ENCODE data around the gene LENG9.
"Not testable (repeated sequence)": the region's sequence is repeated elsewhere in the genome, so short reads cannot be mapped to it uniquely, and the experiment has no call there.

Gene LENG9

GRCh38 chr19:54473892-54474372 lies 10.4 kb upstream of the LENG9 start:
- no peaks in the 10 kb centered on the region for H3K36me3 ChIP-seq
- peaks cover 96% of the 10 kb centered on the region for H3K27me3 ChIP-seq
- TF ChIP-seq CTCF (IDR thresholded peaks at IDR 0.05) = no peak
- H3K4me1 ChIP-seq (ENCODE audit: control insufficient read depth in 1 of 2, insufficient read depth in 1 of 2, low read depth in 1 of 2, low read length in 1 of 2) = no peaks in the 10 kb centered on the region
- no peak overlapping the region for H3K4me3 ChIP-seq (ENCODE audit: low read depth in 1 of 2, low read length in 1 of 2)
- no peak overlapping the region for H3K27ac ChIP-seq
- H3K9me3 ChIP-seq = no peaks in the 10 kb centered on the region

- peaks cover 96% of the 10 kb centered on the region for H3K27me3 ChIP-seq
- H3K4me3 ChIP-seq (ENCODE audit: low read depth in 1 of 2, low read length in 1 of 2) = no peak within 1 kb of the TSS
- H3K27ac ChIP-seq = no peak within 1 kb of the TSS
- no peaks in the 10 kb centered on the region for H3K4me1 ChIP-seq (ENCODE audit: control insufficient read depth in 1 of 2, insufficient read depth in 1 of 2, low read depth in 1 of 2, low read length in 1 of 2)
- H3K9me3 ChIP-seq = no peaks in the 10 kb centered on the region
- no peaks in the 10 kb centered on the region for H3K36me3 ChIP-seq
- TF ChIP-seq CTCF (IDR thresholded peaks at IDR 0.05) = no peak
These were observed 9.7 kb upstream of the LENG9 start, which contains the start of gene CDC42EP5 for GRCh38 chr19:54473071-54473891. TSS of gene CDC42EP5 (minus strand) at chr19:54473296. CDS start at chr19:54465547, 7,749 bp downstream.

GRCh38 chr19:54470991-54471782 lies 7.6 kb upstream of the LENG9 start:
- Histone ChIP-seq H3K27me3 (peaks cover 96% of the 10 kb centered on the region), H3K9me3 (no peaks in the 10 kb centered on the region), H3K4me1 (ENCODE audit: control insufficient read depth in 1 of 2, insufficient read depth in 1 of 2, low read depth in 1 of 2, low read length in 1 of 2) (no peaks in the 10 kb centered on the region), H3K4me3 (ENCODE audit: low read depth in 1 of 2, low read length in 1 of 2) (no peak overlapping the region), H3K36me3 (no peaks in the 10 kb centered on the region), H3K27ac (no peak overlapping the region)
- no peak for TF ChIP-seq CTCF (IDR thresholded peaks at IDR 0.05)

GRCh38 chr19:54470276-54470887 lies 6.8 kb upstream of the LENG9 start:
- no peaks in the 10 kb centered on the region for H3K9me3 ChIP-seq
- H3K36me3 ChIP-seq = no peaks in the 10 kb centered on the region
- no peaks in the 10 kb centered on the region for H3K4me1 ChIP-seq (ENCODE audit: control insufficient read depth in 1 of 2, insufficient read depth in 1 of 2, low read depth in 1 of 2, low read length in 1 of 2)
- no peak overlapping the region for H3K27ac ChIP-seq
- no peak for TF ChIP-seq CTCF (IDR thresholded peaks at IDR 0.05)
- H3K27me3 ChIP-seq = peaks cover 96% of the 10 kb centered on the region
- no peak overlapping the region for H3K4me3 ChIP-seq (ENCODE audit: low read depth in 1 of 2, low read length in 1 of 2)

GRCh38 chr19:54469496-54469934 lies 5.9 kb upstream of the LENG9 start:
- Histone ChIP-seq H3K4me3 (ENCODE audit: low read depth in 1 of 2, low read length in 1 of 2) (no peak overlapping the region), H3K4me1 (ENCODE audit: control insufficient read depth in 1 of 2, insufficient read depth in 1 of 2, low read depth in 1 of 2, low read length in 1 of 2) (peaks cover 3 to 5% of the 10 kb centered on the region in 2 experiments), H3K27ac (no peak overlapping the region), H3K27me3 (peaks cover 96% of the 10 kb centered on the region), H3K36me3 (no peaks in the 10 kb centered on the region), H3K9me3 (no peaks in the 10 kb centered on the region)
- no peak for TF ChIP-seq CTCF (IDR thresholded peaks at IDR 0.05)

- peaks cover 84% of the 10 kb centered on the region for H3K27me3 ChIP-seq
- not testable (repeated sequence) for H3K9me3 ChIP-seq; H3K27ac ChIP-seq; H3K4me3 ChIP-seq (ENCODE audit: low read depth in 1 of 2, low read length in 1 of 2)
- peaks cover 28 to 32% of the 10 kb centered on the region in 2 experiments for H3K4me1 ChIP-seq (ENCODE audit: control insufficient read depth in 1 of 2, insufficient read depth in 1 of 2, low read depth in 1 of 2, low read length in 1 of 2)
- peaks cover 15% of the 10 kb centered on the region for H3K36me3 ChIP-seq
These were observed 2.5 kb upstream of the LENG9 start for GRCh38 chr19:54466110-54466480.

All from neutrophil (primary cell).